Activated naive CD4-positive, alpha-beta T cell treated with anti-CD3 and anti-CD28 coated beads, Interleukin-2, amount 50 U/mL, for 24 hours (primary cell): ENCODE results near the gene PRICKLE4.
A peak's percentile ranks its signal among the peaks of the same experiment; 100 is the strongest.
"Not testable (repeated sequence)": the region's sequence is repeated elsewhere in the genome, so short reads cannot be mapped to it uniquely, and the experiment has no call there.

Experiments
- H3K27ac Mint-ChIP-seq: one replicate; pipeline ENCODE4 v1.8.0; 2021; ENCODE audit warnings: mild to moderate bottlenecking, mixed read lengths
- H3K27me3 Mint-ChIP-seq: one replicate; pipeline ENCODE4 v1.8.0; 2021; ENCODE audit warnings: mixed read lengths
- H3K36me3 Mint-ChIP-seq: one replicate; pipeline ENCODE4 v1.8.0; 2021; ENCODE audit warnings: mixed read lengths
- H3K4me1 Mint-ChIP-seq: one replicate; pipeline ENCODE4 v1.8.0; 2021; ENCODE audit warnings: mixed read lengths
- H3K4me3 Mint-ChIP-seq: one replicate; pipeline ENCODE4 v1.8.0; 2021; ENCODE audit warnings: mild to moderate bottlenecking, mixed read lengths
- H3K9me3 Mint-ChIP-seq: one replicate; pipeline ENCODE4 v1.8.0; 2021; ENCODE audit warnings: mixed read lengths

Gene PRICKLE4

GRCh38 chr6:41759106-41759904 is 21.3 kb upstream of the PRICKLE4 start:
- no peak overlapping the region for H3K4me3 Mint-ChIP-seq
- H3K36me3 Mint-ChIP-seq: no peaks in the 10 kb centered on the region
- no peak overlapping the region for H3K27ac Mint-ChIP-seq
- H3K27me3 Mint-ChIP-seq: peaks cover 1% of the 10 kb centered on the region
- H3K9me3 Mint-ChIP-seq: no peaks in the 10 kb centered on the region
- H3K4me1 Mint-ChIP-seq: no peaks in the 10 kb centered on the region

- Mint-ChIP-seq H3K4me1 (no peaks in the 10 kb centered on the region), H3K27me3 (peaks cover 1% of the 10 kb centered on the region)
These were observed 20.5 kb upstream of the PRICKLE4 start for GRCh38 chr6:41759905-41760579.

GRCh38 chr6:41763470-41763869 is 17.1 kb upstream of the PRICKLE4 start:
- Mint-ChIP-seq H3K4me1 (no peaks in the 10 kb centered on the region), H3K27me3 (peaks cover 1% of the 10 kb centered on the region), H3K36me3 (no peaks in the 10 kb centered on the region), H3K9me3 (no peaks in the 10 kb centered on the region), H3K27ac (no peak overlapping the region), H3K4me3 (no peak overlapping the region)

More at GRCh38 chr6:41759905-41760579, 20.5 kb upstream of the PRICKLE4 start:
- no peak overlapping the region for H3K4me3 Mint-ChIP-seq
- H3K36me3 Mint-ChIP-seq: no peaks in the 10 kb centered on the region
- H3K9me3 Mint-ChIP-seq: no peaks in the 10 kb centered on the region
- H3K27ac Mint-ChIP-seq: no peak overlapping the region

GRCh38 chr6:41766043-41766664 is 14.4 kb upstream of the PRICKLE4 start:
- not testable (repeated sequence) for H3K27ac Mint-ChIP-seq, H3K36me3 Mint-ChIP-seq, H3K4me1 Mint-ChIP-seq, H3K9me3 Mint-ChIP-seq, H3K4me3 Mint-ChIP-seq, H3K27me3 Mint-ChIP-seq

- H3K27me3 Mint-ChIP-seq: no peaks in the 10 kb centered on the region
- H3K27ac Mint-ChIP-seq: no peak overlapping the region
- H3K36me3 Mint-ChIP-seq: no peaks in the 10 kb centered on the region
- no peaks in the 10 kb centered on the region for H3K4me1 Mint-ChIP-seq
- H3K4me3 Mint-ChIP-seq: no peak overlapping the region
- no peaks in the 10 kb centered on the region for H3K9me3 Mint-ChIP-seq
These were observed 13.3 kb upstream of the PRICKLE4 start for GRCh38 chr6:41767112-41767833.

- no peaks in the 10 kb centered on the region for H3K9me3 Mint-ChIP-seq
- no peak overlapping the region for H3K4me3 Mint-ChIP-seq
- H3K27ac Mint-ChIP-seq: no peak overlapping the region
- no peaks in the 10 kb centered on the region for H3K4me1 Mint-ChIP-seq
- no peaks in the 10 kb centered on the region for H3K27me3 Mint-ChIP-seq
- H3K36me3 Mint-ChIP-seq: no peaks in the 10 kb centered on the region
These were observed 11.9 kb upstream of the PRICKLE4 start for GRCh38 chr6:41768545-41769308.

- Mint-ChIP-seq H3K36me3 (no peaks in the 10 kb centered on the region), H3K27me3 (no peaks in the 10 kb centered on the region), H3K27ac (no peak overlapping the region), H3K9me3 (no peaks in the 10 kb centered on the region), H3K4me1 (no peaks in the 10 kb centered on the region), H3K4me3 (no peak overlapping the region)
These were observed 11.2 kb upstream of the PRICKLE4 start for GRCh38 chr6:41769376-41769775.

- Mint-ChIP-seq H3K27me3 (no peaks in the 10 kb centered on the region), H3K4me1 (no peaks in the 10 kb centered on the region), H3K36me3 (no peaks in the 10 kb centered on the region), H3K4me3 (no peak overlapping the region), H3K9me3 (no peaks in the 10 kb centered on the region), H3K27ac (no peak overlapping the region)
These were observed 10.1 kb upstream of the PRICKLE4 start for GRCh38 chr6:41770381-41771057.

- no peak overlapping the region for H3K4me3 Mint-ChIP-seq
- no peaks in the 10 kb centered on the region for H3K36me3 Mint-ChIP-seq
These were observed 9.3 kb upstream of the PRICKLE4 start for GRCh38 chr6:41771058-41771983.

GRCh38 chr6:41774841-41775240 is 5.7 kb upstream of the PRICKLE4 start:
- Mint-ChIP-seq H3K4me1 (peaks cover 6% of the 10 kb centered on the region), H3K9me3 (no peaks in the 10 kb centered on the region), H3K27me3 (no peaks in the 10 kb centered on the region), H3K36me3 (peaks cover 1% of the 10 kb centered on the region), H3K4me3 (no peak overlapping the region), H3K27ac (no peak overlapping the region)

More at GRCh38 chr6:41771058-41771983, 9.3 kb upstream of the PRICKLE4 start:
- no peak overlapping the region for H3K27ac Mint-ChIP-seq
- H3K27me3 Mint-ChIP-seq: no peaks in the 10 kb centered on the region
- no peaks in the 10 kb centered on the region for H3K9me3 Mint-ChIP-seq
- H3K4me1 Mint-ChIP-seq: no peaks in the 10 kb centered on the region

GRCh38 chr6:41775293-41775882 is 5.2 kb upstream of the PRICKLE4 start:
- Mint-ChIP-seq H3K36me3 (peaks cover 1% of the 10 kb centered on the region), H3K4me3 (no peak overlapping the region), H3K27ac (no peak overlapping the region), H3K9me3 (no peaks in the 10 kb centered on the region), H3K4me1 (peaks cover 11% of the 10 kb centered on the region), H3K27me3 (no peaks in the 10 kb centered on the region)

GRCh38 chr6:41777551-41778285 is 2.9 kb upstream of the PRICKLE4 start:
- no peak overlapping the region for H3K27ac Mint-ChIP-seq
- no peak overlapping the region for H3K4me3 Mint-ChIP-seq
- H3K4me1 Mint-ChIP-seq: peaks cover 11% of the 10 kb centered on the region
- H3K36me3 Mint-ChIP-seq: peaks cover 1% of the 10 kb centered on the region
- H3K27me3 Mint-ChIP-seq: no peaks in the 10 kb centered on the region
- no peaks in the 10 kb centered on the region for H3K9me3 Mint-ChIP-seq

GRCh38 chr6:41778895-41779294 is 1.7 kb upstream of the PRICKLE4 start:
- Mint-ChIP-seq H3K9me3 (no peaks in the 10 kb centered on the region), H3K4me3 (peak overlapping the region; percentile 91), H3K4me1 (peaks cover 11% of the 10 kb centered on the region), H3K36me3 (peaks cover 1% of the 10 kb centered on the region), H3K27me3 (no peaks in the 10 kb centered on the region), H3K27ac (peak overlapping the region; percentile 65)
